ENCODE data around the gene MMP20. TPM values are rescaled to one million over a fixed set of nuclear protein-coding genes. Genes with fewer than 3 reads are reported as not detected.

Gene MMP20
- total and polyA plus RNA-seq, 2 donors (not counting 1 experiment from before 2014, with no cell fraction given), result not detected

DNA sequence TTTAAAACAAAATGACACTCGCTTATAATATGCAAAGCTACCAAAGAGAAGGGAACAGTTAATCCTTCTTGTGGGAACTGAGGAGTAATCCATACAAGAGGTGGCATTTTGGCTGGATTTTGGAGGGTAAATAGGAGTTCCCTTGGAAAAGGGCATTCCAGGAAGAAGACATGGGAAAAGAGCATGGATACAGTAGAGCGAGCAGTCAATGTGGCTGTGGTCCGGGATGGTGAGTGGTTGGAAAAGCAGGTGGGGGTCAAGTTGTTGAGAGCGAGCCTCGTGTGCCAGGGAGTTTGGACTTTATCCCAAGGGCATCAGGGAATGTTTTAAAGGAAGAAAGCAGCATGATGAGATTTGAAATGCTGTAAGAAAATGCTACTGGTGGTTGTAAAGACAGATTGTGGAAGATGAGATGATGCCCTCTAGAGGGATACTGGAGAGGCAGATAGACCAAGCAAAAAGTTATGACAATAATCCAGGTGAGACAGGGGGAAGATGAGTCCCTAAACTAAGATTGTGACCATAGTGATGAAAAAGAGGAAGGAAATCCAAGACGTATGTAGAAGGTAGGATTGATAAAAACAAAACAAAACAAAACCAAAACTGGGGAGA is 90.8 kb downstream of the MMP20 start:
- Histone ChIP-seq H2AFZ (ENCODE audit: insufficient read depth, low read depth, low read length, poor library complexity, severe bottlenecking) (no peak overlapping the region), H3K27ac (ENCODE audit: low read length in 2 of 2) (no peak overlapping the region), H3K4me1 (ENCODE audit: control insufficient read depth in 2 of 2, insufficient read depth in 2 of 2, low read length in 2 of 2) (peaks cover 10 to 21% of the 10 kb centered on the region in 2 donors), H3K9ac (ENCODE audit: low read length) (no peak overlapping the region), H3K36me3 (replicated peaks in 1 of 2; ENCODE audit: control extremely low read depth in 1 of 2, control insufficient read depth in 1 of 2, extremely low read depth in 1 of 2, insufficient read depth in 2 of 2, low read length in 1 of 2) (no peaks in the 10 kb centered on the region), H3K79me2 (ENCODE audit: control insufficient read depth, insufficient read depth, low read length) (no peaks in the 10 kb centered on the region), H3K4me3 (ENCODE audit: control extremely low read depth in 1 of 5, extremely low read depth in 1 of 5, insufficient read depth in 1 of 5, low read depth in 2 of 5, low read length in 4 of 5) (no peak overlapping the region), H4K20me1 (ENCODE audit: control insufficient read depth, insufficient read depth, low read length, poor library complexity, severe bottlenecking) (no peaks in the 10 kb centered on the region), H3K4me2 (replicated peaks; ENCODE audit: low read depth, low read length, poor library complexity, severe bottlenecking) (peak overlapping the region; percentile 6), H3K27me3 (replicated peaks in 1 of 4; ENCODE audit: control extremely low read depth in 1 of 4, control insufficient read depth in 3 of 4, insufficient read depth in 4 of 4, low read length in 3 of 4) (no peaks in the 10 kb centered on the region), H3K9me3 (ENCODE audit: control extremely low read depth in 1 of 3, control insufficient read depth in 2 of 3, insufficient read depth in 1 of 3, low read length in 2 of 3) (no peaks in the 10 kb centered on the region)
- peaks cover 35% of the 10 kb centered on the region for H3K4me1 Mint-ChIP-seq
- ChIA-PET POLR2A (no interaction called here), CTCF (interaction anchor here (0.7 to 1.5 kb wide), 2 partner anchors 13 to 79 kb away, joined by 3 to 5 read pairs; no protein-coding TSS in a partner anchor)
- 95% methylated on average over 4 of the region's 6 CpGs for WGBS (ENCODE audit: insufficient coverage)
- no peak overlapping the region for H3K27ac Mint-ChIP-seq
- TF ChIP-seq, protein P1, sequence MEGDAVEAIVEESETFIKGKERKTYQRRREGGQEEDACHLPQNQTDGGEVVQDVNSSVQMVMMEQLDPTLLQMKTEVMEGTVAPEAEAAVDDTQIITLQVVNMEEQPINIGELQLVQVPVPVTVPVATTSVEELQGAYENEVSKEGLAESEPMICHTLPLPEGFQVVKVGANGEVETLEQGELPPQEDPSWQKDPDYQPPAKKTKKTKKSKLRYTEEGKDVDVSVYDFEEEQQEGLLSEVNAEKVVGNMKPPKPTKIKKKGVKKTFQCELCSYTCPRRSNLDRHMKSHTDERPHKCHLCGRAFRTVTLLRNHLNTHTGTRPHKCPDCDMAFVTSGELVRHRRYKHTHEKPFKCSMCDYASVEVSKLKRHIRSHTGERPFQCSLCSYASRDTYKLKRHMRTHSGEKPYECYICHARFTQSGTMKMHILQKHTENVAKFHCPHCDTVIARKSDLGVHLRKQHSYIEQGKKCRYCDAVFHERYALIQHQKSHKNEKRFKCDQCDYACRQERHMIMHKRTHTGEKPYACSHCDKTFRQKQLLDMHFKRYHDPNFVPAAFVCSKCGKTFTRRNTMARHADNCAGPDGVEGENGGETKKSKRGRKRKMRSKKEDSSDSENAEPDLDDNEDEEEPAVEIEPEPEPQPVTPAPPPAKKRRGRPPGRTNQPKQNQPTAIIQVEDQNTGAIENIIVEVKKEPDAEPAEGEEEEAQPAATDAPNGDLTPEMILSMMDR (IDR thresholded peaks at IDR 0.05), result peak; percentile 32
- no peak for TF ChIP-seq EZH2 (IDR thresholded peaks at IDR 0.05; ENCODE audit: borderline replicate concordance, insufficient read depth, low read depth, low read length, poor library complexity, severe bottlenecking)
- no peaks in the 10 kb centered on the region for H3K27me3 Mint-ChIP-seq
- ATAC-seq (ENCODE audit: low read depth) (no peak), DNase-seq (peak; percentile 63)
- H3K9me3 Mint-ChIP-seq (ENCODE audit: insufficient read depth), result no peaks in the 10 kb centered on the region
- H3K4me3 Mint-ChIP-seq, result no peak overlapping the region
- intact Hi-C loops (cut with micrococcal nuclease), result no loop called here

DNA sequence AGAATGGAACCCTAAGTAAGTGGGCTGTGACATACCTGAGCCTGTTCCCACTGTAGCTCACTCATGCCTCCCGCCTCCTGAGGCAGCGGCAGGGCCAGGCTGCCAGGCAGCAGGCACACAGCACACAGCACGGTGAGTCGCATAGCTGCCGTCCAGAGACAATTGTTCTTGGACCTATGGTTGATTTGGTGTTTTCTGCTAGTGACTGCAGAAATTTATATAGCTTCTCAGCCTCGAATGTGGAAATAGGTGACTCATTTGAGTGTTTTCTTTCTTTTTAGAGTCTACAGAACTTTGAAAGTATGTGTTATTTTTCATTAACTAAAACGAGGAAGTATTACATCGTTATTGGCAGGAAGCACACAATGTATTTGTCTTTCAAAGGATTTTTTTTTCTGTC is 94.6 kb downstream of the MMP20 start, which contains the start of gene MMP7:
MMP7 (minus strand) TSS at position 190 of the 400 bp plus-strand sequence; CDS start at position 143, 47 bp downstream.
- no peak within 1 kb of the TSS for H3K27ac Mint-ChIP-seq
- ATAC-seq (ENCODE audit: low read depth), result no peak
- TF ChIP-seq, protein P1 (IDR thresholded peaks at IDR 0.05), result no peak
- TF ChIP-seq EZH2 (IDR thresholded peaks at IDR 0.05; ENCODE audit: borderline replicate concordance, insufficient read depth, low read depth, low read length, poor library complexity, severe bottlenecking), result no peak
- CTCF ChIA-PET, result no interaction called here
- Histone ChIP-seq H4K20me1 (ENCODE audit: control insufficient read depth, insufficient read depth, low read length, poor library complexity, severe bottlenecking) (no peaks in the 10 kb centered on the region), H3K36me3 (replicated peaks in 1 of 2; ENCODE audit: control extremely low read depth in 1 of 2, control insufficient read depth in 1 of 2, extremely low read depth in 1 of 2, insufficient read depth in 2 of 2, low read length in 1 of 2) (no peaks in the 10 kb centered on the region), H3K4me3 (ENCODE audit: control extremely low read depth in 1 of 5, extremely low read depth in 1 of 5, insufficient read depth in 1 of 5, low read depth in 2 of 5, low read length in 4 of 5) (peak within 1 kb of the TSS in 3 of 5 experiments; percentile 25 to 32 (median 25)), H3K4me1 (ENCODE audit: control insufficient read depth in 2 of 2, insufficient read depth in 2 of 2, low read length in 2 of 2) (peaks cover 3 to 4% of the 10 kb centered on the region in 2 donors), H3K27me3 (replicated peaks in 1 of 4; ENCODE audit: control extremely low read depth in 1 of 4, control insufficient read depth in 3 of 4, insufficient read depth in 4 of 4, low read length in 3 of 4) (no peaks in the 10 kb centered on the region), H2AFZ (ENCODE audit: insufficient read depth, low read depth, low read length, poor library complexity, severe bottlenecking) (peak within 1 kb of the TSS; percentile 67), H3K27ac (ENCODE audit: low read length in 2 of 2) (no peak within 1 kb of the TSS), H3K9ac (ENCODE audit: low read length) (peak within 1 kb of the TSS; percentile 40), H3K9me3 (ENCODE audit: control extremely low read depth in 1 of 3, control insufficient read depth in 2 of 3, insufficient read depth in 1 of 3, low read length in 2 of 3) (no peaks in the 10 kb centered on the region), H3K79me2 (ENCODE audit: control insufficient read depth, insufficient read depth, low read length) (no peaks in the 10 kb centered on the region), H3K4me2 (replicated peaks; ENCODE audit: low read depth, low read length, poor library complexity, severe bottlenecking) (peak within 1 kb of the TSS; percentile 49)
- WGBS (ENCODE audit: insufficient coverage), result 16% methylated on average over 5 of the region's 8 CpGs
- no peaks in the 10 kb centered on the region for H3K9me3 Mint-ChIP-seq (ENCODE audit: insufficient read depth)
- peaks cover 18% of the 10 kb centered on the region for H3K4me1 Mint-ChIP-seq
- peak; percentile 22 for DNase-seq
- H3K27me3 Mint-ChIP-seq, result no peaks in the 10 kb centered on the region
- POLR2A ChIA-PET, result no interaction called here
- H3K4me3 Mint-ChIP-seq, result peak within 1 kb of the TSS; percentile 63
- intact Hi-C loops (cut with micrococcal nuclease), result no loop called here
